ENCODE data around the gene LIPT2. TPM values are rescaled to one million over a fixed set of nuclear protein-coding genes. Genes with fewer than 3 reads are reported as not detected.
"Not testable (repeated sequence)": the region's sequence is repeated elsewhere in the genome, so short reads cannot be mapped to it uniquely, and the experiment has no call there.

Gene LIPT2
- total and polyA plus RNA-seq, 2 donors (not counting 3 experiments of a cell fraction or from before 2014, with no cell fraction given): 1.7 to 4.1 TPM

DNA sequence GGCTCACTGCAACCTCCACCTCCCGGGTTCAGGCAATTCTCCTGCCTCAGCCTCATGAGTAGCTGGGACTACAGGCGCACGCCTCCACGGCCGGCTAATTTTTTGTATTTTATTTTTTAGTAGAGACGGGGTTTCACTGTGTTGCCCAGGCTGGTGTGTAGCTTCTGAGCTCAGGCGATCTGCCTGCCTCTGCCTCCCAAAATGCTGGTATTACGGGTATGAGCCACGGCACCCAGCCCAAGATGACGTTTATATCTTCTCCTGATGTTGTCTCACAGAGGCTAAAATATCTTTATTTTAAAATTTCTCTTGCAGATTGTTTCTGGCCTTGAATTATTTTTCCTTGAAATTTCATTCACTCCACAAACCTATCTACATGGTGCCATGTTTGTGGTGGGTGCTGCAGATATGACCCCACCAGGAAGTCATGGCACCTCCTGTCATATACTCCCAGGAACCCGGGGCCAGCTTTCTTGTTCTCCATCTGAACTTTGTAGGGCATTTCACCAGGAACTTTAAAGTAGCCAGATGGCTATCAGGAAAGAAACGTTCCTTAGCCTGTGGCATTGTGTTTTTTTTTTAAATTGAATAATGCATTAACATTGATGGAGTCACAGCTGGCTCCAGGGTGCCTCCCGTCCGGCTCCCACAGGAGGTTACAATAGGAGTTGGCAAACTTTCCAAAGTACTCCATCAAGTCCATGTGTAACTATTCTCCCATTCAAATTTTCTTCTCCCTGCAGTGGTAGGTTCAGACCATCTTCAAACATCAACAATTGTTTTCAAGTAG lies 42.0 kb upstream of the LIPT2 start:
- CTCF ChIA-PET: interaction anchor here (1.1 kb wide), 1 partner anchor 82 kb away, joined by 3 read pairs; no protein-coding TSS in a partner anchor
- intact Hi-C loops (cut with micrococcal nuclease): no loop called here

DNA sequence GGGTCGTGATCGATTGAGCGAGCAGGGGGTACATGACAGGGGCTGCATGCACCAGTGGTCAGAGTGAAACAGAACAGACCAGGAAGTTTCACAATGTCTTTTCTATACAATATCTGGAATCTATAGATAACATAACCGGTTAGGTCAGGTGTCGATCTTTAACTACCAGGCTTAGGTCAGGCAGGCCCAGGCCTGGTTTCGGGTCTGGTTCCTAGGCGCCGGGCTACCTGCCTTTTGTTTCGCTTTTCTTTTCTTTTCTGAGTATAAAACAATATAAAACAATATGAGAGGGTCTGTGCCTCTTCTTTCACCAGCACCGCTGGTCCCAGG lies 41.4 kb upstream of the LIPT2 start:
- CTCF ChIA-PET; FAIRE-seq; H2AFZ ChIP-seq (ENCODE audit: low read depth, low read length); H3K36me3 ChIP-seq (ENCODE audit: control insufficient read depth in 2 of 2, extremely low read depth in 1 of 2, insufficient read depth in 2 of 2, low read length in 2 of 2); H3K27ac ChIP-seq (ENCODE audit: insufficient read depth, low read depth, low read length); H3K4me1 ChIP-seq (ENCODE audit: control insufficient read depth, extremely low read depth, insufficient read depth, low read length); POLR2A ChIA-PET; BruUV-seq (replicated peaks); H3K9ac ChIP-seq (replicated peaks; ENCODE audit: extremely low read depth, insufficient read depth, low read length); H3K9me3 ChIP-seq (replicated peaks; ENCODE audit: control insufficient read depth, insufficient read depth, low read length); DNase-seq (ENCODE audit: low read depth, low spot score); H3K79me2 ChIP-seq (ENCODE audit: control insufficient read depth, insufficient read depth, low read length); H3K9me1 ChIP-seq (replicated peaks; ENCODE audit: control insufficient read depth, extremely low read depth, insufficient read depth, low read length); H3K4me3 ChIP-seq (replicated peaks in 1 of 3; ENCODE audit: insufficient read depth in 1 of 3, low read depth in 1 of 3, low read length in 3 of 3); dilution Hi-C loops (cut with MboI; ENCODE audit: extremely low pct_ligation_motif_present, low sequenced_read_pairs); intact Hi-C loops (cut with micrococcal nuclease); H4K20me1 ChIP-seq (replicated peaks; ENCODE audit: control insufficient read depth, extremely low read depth, insufficient read depth, low read length); H3K4me2 ChIP-seq (ENCODE audit: insufficient read depth, low read length): not testable (repeated sequence)
- peaks cover 5 to 14% of the 10 kb centered on the region in 2 experiments for H3K27me3 ChIP-seq (ENCODE audit: control insufficient read depth in 2 of 2, insufficient read depth in 2 of 2, low read length in 2 of 2)

More for the DNA sequence above, 42.0 kb upstream of the LIPT2 start:
- H2AFZ ChIP-seq (ENCODE audit: low read depth, low read length): no peak overlapping the region
- H3K36me3 ChIP-seq (ENCODE audit: control insufficient read depth in 2 of 2, extremely low read depth in 1 of 2, insufficient read depth in 2 of 2, low read length in 2 of 2): no peaks in the 10 kb centered on the region
- dilution Hi-C loops (cut with MboI; ENCODE audit: extremely low pct_ligation_motif_present, low sequenced_read_pairs): no loop called here
- no peaks in the 10 kb centered on the region for H4K20me1 ChIP-seq (replicated peaks; ENCODE audit: control insufficient read depth, extremely low read depth, insufficient read depth, low read length)
- no peaks in the 10 kb centered on the region for H3K9me1 ChIP-seq (replicated peaks; ENCODE audit: control insufficient read depth, extremely low read depth, insufficient read depth, low read length)
- peaks cover 3% of the 10 kb centered on the region for H3K4me1 ChIP-seq (ENCODE audit: control insufficient read depth, extremely low read depth, insufficient read depth, low read length)
- H3K4me3 ChIP-seq (replicated peaks in 1 of 3; ENCODE audit: insufficient read depth in 1 of 3, low read depth in 1 of 3, low read length in 3 of 3): no peak overlapping the region
- H3K79me2 ChIP-seq (ENCODE audit: control insufficient read depth, insufficient read depth, low read length): no peaks in the 10 kb centered on the region
- DNase-seq (ENCODE audit: low read depth, low spot score) (no peak), FAIRE-seq (no peak)
- H3K4me2 ChIP-seq (ENCODE audit: insufficient read depth, low read length): no peak overlapping the region
- no TSS peak for BruUV-seq (replicated peaks)
- H3K27me3 ChIP-seq (ENCODE audit: control insufficient read depth in 2 of 2, insufficient read depth in 2 of 2, low read length in 2 of 2): peaks cover 5 to 11% of the 10 kb centered on the region in 2 experiments
- H3K27ac ChIP-seq (ENCODE audit: insufficient read depth, low read depth, low read length): no peak overlapping the region
- H3K9ac ChIP-seq (replicated peaks; ENCODE audit: extremely low read depth, insufficient read depth, low read length): no peak overlapping the region
- TF ChIP-seq, protein P1, sequence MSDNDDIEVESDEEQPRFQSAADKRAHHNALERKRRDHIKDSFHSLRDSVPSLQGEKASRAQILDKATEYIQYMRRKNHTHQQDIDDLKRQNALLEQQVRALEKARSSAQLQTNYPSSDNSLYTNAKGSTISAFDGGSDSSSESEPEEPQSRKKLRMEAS (IDR thresholded peaks at IDR 0.05; ENCODE audit: insufficient read depth, insufficient read length): no peak
- TF ChIP-seq FOS (IDR thresholded peaks at IDR 0.05; ENCODE audit: borderline replicate concordance, insufficient read depth, low read length): no peak
- no peak for TF ChIP-seq POLR2AphosphoS5 (IDR thresholded peaks at IDR 0.05; ENCODE audit: insufficient read depth, low read depth, low read length)
- no peak for TF ChIP-seq JUN (IDR thresholded peaks at IDR 0.05; ENCODE audit: borderline replicate concordance, insufficient read depth, insufficient read length, low read depth)
- no peak for TF ChIP-seq POLR2A (IDR thresholded peaks at IDR 0.05; ENCODE audit: low read depth, low read length)
- TF ChIP-seq MYC (IDR thresholded peaks at IDR 0.05; ENCODE audit: low read depth, low read length): no peak
- TF ChIP-seq GATA2 (IDR thresholded peaks at IDR 0.05; ENCODE audit: insufficient read depth, insufficient read length, low read depth, low read length): no peak
- no peak for TF ChIP-seq EZH2 (IDR thresholded peaks at IDR 0.05; ENCODE audit: borderline replicate concordance, low read depth, low read length, severe bottlenecking)
- TF ChIP-seq, protein P2, sequence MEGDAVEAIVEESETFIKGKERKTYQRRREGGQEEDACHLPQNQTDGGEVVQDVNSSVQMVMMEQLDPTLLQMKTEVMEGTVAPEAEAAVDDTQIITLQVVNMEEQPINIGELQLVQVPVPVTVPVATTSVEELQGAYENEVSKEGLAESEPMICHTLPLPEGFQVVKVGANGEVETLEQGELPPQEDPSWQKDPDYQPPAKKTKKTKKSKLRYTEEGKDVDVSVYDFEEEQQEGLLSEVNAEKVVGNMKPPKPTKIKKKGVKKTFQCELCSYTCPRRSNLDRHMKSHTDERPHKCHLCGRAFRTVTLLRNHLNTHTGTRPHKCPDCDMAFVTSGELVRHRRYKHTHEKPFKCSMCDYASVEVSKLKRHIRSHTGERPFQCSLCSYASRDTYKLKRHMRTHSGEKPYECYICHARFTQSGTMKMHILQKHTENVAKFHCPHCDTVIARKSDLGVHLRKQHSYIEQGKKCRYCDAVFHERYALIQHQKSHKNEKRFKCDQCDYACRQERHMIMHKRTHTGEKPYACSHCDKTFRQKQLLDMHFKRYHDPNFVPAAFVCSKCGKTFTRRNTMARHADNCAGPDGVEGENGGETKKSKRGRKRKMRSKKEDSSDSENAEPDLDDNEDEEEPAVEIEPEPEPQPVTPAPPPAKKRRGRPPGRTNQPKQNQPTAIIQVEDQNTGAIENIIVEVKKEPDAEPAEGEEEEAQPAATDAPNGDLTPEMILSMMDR (IDR thresholded peaks at IDR 0.05; ENCODE audit: extremely low read depth in 1 of 2, insufficient read depth in 1 of 2, low read depth in 1 of 2, low read length in 2 of 2): no peak
- H3K9me3 ChIP-seq (replicated peaks; ENCODE audit: control insufficient read depth, insufficient read depth, low read length): no peaks in the 10 kb centered on the region
- POLR2A ChIA-PET: no interaction called here
